CD4-positive, alpha-beta T cell treated with Interleukin-6 for 4 hours (primary cell): ENCODE measurements around the gene TECPR1.

Source experiments
- DNase-seq: peaks from one replicate; pipeline ENCODE4 v3.0.0-alpha.2; 2020; ENCODE audit warnings: mixed read lengths

Gene TECPR1

GRCh38 chr7:98186452-98187137 is 65.4 kb downstream of the TECPR1 start:
- no peak for DNase-seq

GRCh38 chr7:98185101-98185500 is 66.9 kb downstream of the TECPR1 start:
- no peak for DNase-seq

- DNase-seq: no peak
Measured at GRCh38 chr7:98180751-98181150, 71.3 kb downstream of the TECPR1 start.

GRCh38 chr7:98178762-98179490 is 73.1 kb downstream of the TECPR1 start:
- DNase-seq: no peak

GRCh38 chr7:98178321-98178720 is 73.7 kb downstream of the TECPR1 start:
- DNase-seq: no peak

- DNase-seq: no peak
Measured at GRCh38 chr7:98177553-98177952, 74.5 kb downstream of the TECPR1 start.

- DNase-seq: no peak
Measured at GRCh38 chr7:98175260-98175940, 76.6 kb downstream of the TECPR1 start.

GRCh38 chr7:98174334-98175259 is 77.4 kb downstream of the TECPR1 start:
- no peak for DNase-seq

GRCh38 chr7:98171449-98171848 is 80.6 kb downstream of the TECPR1 start:
- DNase-seq: no peak

GRCh38 chr7:98170966-98171365 is 81.1 kb downstream of the TECPR1 start:
- DNase-seq: no peak

- DNase-seq: no peak
Measured at GRCh38 chr7:98168904-98169621, 83.0 kb downstream of the TECPR1 start.

GRCh38 chr7:98168181-98168903 is 83.7 kb downstream of the TECPR1 start:
- DNase-seq: peak; percentile 75

GRCh38 chr7:98167653-98168052 is 84.4 kb downstream of the TECPR1 start:
- DNase-seq: no peak

- no peak for DNase-seq
Measured at GRCh38 chr7:98166668-98166970, 85.4 kb downstream of the TECPR1 start.

- DNase-seq: peak; percentile 65
Measured at GRCh38 chr7:98165827-98166667, 86.0 kb downstream of the TECPR1 start.
